Osteoblast (primary cell): ENCODE data around the gene MCCD1. TPM values are rescaled to one million over a fixed set of nuclear protein-coding genes. Genes with fewer than 3 reads are reported as not detected.

Source experiments
- DNase-seq: peaks from one replicate; pipeline ENCODE4 v3.0.0; 2011; ENCODE audit warnings: low spot score, mixed read lengths; ENCODE audit not compliant: insufficient read length; ENCODE audit errors: missing footprints
- H2AFZ ChIP-seq: 2 replicates; pipeline ENCODE4 v1.6.0; 2011; ENCODE audit warnings: mild to moderate bottlenecking, low read length
- H3K27ac ChIP-seq: 2 replicates; pipeline ENCODE4 v1.5.1; 2011; ENCODE audit warnings: mild to moderate bottlenecking, low read depth, low read length, moderate library complexity
- H3K27me3 ChIP-seq: 2 replicates; pipeline ENCODE4 v1.6.0; 2012; ENCODE audit warnings: mild to moderate bottlenecking, control low read depth, inconsistent platforms, low read length, moderate library complexity; ENCODE audit not compliant: insufficient read depth
- H3K36me3 ChIP-seq: 2 replicates; pipeline ENCODE4 v1.5.1; 2011; ENCODE audit warnings: mild to moderate bottlenecking, low read length, control low read depth, moderate library complexity; ENCODE audit not compliant: insufficient read depth
- H3K4me1 ChIP-seq: 2 replicates; pipeline ENCODE4 v1.5.1; 2011; ENCODE audit warnings: mild to moderate bottlenecking, low read length, control low read depth, moderate library complexity; ENCODE audit not compliant: insufficient read depth
- H3K4me2 ChIP-seq: 2 replicates; pipeline ENCODE4 v1.6.0; 2011; ENCODE audit warnings: mild to moderate bottlenecking, low read length; ENCODE audit not compliant: insufficient read depth
- H3K4me3 ChIP-seq: fragments of 200-600 bp; sonication (generic); 3 replicates; pipeline ENCODE4 v1.5.1; 2012; ENCODE audit warnings: mild to moderate bottlenecking, low read length, inconsistent platforms; ENCODE audit not compliant: insufficient read depth
- H3K79me2 ChIP-seq: 2 replicates; pipeline ENCODE4 v1.6.0; 2012; ENCODE audit warnings: mild to moderate bottlenecking, low read length, control low read depth, inconsistent platforms; ENCODE audit not compliant: insufficient read depth
- H3K9me3 ChIP-seq: 2 replicates; pipeline ENCODE4 v1.5.1; 2011; ENCODE audit warnings: low read depth, low read length, control low read depth
- H4K20me1 ChIP-seq: 2 replicates; pipeline ENCODE4 v1.6.0; 2012; ENCODE audit warnings: mild to moderate bottlenecking, low read length, control low read depth; ENCODE audit not compliant: insufficient read depth
- total RNA-seq: library from RNA; depleted of rRNA; stranded (reverse); fragments of >200 nt; gene quantifications from 2 replicates; pipeline ENCODE4 v1.2.3, GENCODE V29; 2012
- TF ChIP-seq, protein P1 (sequence below): IDR thresholded peaks from 2 replicates; pipeline ENCODE4 v1.5.1; 2011; ENCODE audit warnings: mild to moderate bottlenecking, low read depth, low read length, moderate library complexity; ENCODE audit errors: extremely low read depth

The MCCD1 gene
- total RNA-seq, 1 donor: not detected

DNA sequence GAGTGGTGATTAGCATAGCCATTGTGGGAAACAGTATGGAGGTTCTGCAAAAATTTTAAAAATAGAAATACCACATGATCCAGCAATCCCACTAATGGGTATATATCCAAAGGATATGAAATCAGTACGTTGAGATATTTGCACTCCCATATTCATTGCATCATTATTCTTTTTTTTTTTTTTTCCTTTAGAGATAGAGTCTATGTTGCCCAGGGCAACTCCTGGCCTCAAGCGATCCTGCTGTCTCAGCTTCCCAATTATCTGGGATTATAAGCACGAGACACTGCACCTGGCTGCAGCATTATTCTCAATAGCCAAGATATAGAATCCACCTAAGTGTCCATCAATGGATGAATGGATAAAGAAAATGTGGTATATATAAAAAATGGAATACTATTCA lies 6.9 kb upstream of the MCCD1 start:
- no peaks in the 10 kb centered on the region for H3K36me3 ChIP-seq
- H4K20me1 ChIP-seq: no peaks in the 10 kb centered on the region
- TF ChIP-seq, protein P1, sequence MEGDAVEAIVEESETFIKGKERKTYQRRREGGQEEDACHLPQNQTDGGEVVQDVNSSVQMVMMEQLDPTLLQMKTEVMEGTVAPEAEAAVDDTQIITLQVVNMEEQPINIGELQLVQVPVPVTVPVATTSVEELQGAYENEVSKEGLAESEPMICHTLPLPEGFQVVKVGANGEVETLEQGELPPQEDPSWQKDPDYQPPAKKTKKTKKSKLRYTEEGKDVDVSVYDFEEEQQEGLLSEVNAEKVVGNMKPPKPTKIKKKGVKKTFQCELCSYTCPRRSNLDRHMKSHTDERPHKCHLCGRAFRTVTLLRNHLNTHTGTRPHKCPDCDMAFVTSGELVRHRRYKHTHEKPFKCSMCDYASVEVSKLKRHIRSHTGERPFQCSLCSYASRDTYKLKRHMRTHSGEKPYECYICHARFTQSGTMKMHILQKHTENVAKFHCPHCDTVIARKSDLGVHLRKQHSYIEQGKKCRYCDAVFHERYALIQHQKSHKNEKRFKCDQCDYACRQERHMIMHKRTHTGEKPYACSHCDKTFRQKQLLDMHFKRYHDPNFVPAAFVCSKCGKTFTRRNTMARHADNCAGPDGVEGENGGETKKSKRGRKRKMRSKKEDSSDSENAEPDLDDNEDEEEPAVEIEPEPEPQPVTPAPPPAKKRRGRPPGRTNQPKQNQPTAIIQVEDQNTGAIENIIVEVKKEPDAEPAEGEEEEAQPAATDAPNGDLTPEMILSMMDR: no peak
- no peaks in the 10 kb centered on the region for H3K9me3 ChIP-seq
- no peak overlapping the region for H3K4me3 ChIP-seq
- no peak overlapping the region for H2AFZ ChIP-seq
- no peaks in the 10 kb centered on the region for H3K79me2 ChIP-seq
- H3K27me3 ChIP-seq: peaks cover 2% of the 10 kb centered on the region
- DNase-seq: no peak
- H3K4me1 ChIP-seq: peaks cover 11% of the 10 kb centered on the region
- no peak overlapping the region for H3K27ac ChIP-seq
- H3K4me2 ChIP-seq: no peak overlapping the region

DNA sequence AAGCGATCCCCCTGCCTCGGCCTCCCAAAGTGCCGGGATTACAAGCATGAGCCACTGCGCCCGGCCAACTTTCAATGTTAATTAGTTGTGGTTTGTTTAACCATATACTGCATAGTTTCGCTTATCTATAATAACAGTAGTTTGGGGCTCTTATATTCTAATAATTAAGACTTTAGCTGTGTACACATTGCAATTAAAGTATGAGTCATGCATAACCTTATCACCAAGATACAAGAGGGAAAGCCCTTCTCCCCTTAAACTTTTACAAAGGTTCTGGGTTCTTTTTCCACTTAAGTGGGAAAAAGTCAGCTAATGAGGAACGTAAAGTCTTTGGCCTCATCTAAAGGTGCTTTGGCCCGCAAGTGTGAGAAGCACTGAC lies 3.2 kb upstream of the MCCD1 start:
- peaks cover 11% of the 10 kb centered on the region for H4K20me1 ChIP-seq
- H3K4me3 ChIP-seq: no peak overlapping the region
- H3K79me2 ChIP-seq: no peaks in the 10 kb centered on the region
- H3K4me2 ChIP-seq: no peak overlapping the region
- peak overlapping the region; percentile 35 for H2AFZ ChIP-seq
- peak overlapping the region; percentile 52 for H3K27ac ChIP-seq
- H3K36me3 ChIP-seq: peaks cover 2% of the 10 kb centered on the region
- TF ChIP-seq, protein P1: no peak
- peaks cover 17% of the 10 kb centered on the region for H3K4me1 ChIP-seq
- no peak for DNase-seq
- no peaks in the 10 kb centered on the region for H3K9me3 ChIP-seq
- peaks cover 2% of the 10 kb centered on the region for H3K27me3 ChIP-seq

DNA sequence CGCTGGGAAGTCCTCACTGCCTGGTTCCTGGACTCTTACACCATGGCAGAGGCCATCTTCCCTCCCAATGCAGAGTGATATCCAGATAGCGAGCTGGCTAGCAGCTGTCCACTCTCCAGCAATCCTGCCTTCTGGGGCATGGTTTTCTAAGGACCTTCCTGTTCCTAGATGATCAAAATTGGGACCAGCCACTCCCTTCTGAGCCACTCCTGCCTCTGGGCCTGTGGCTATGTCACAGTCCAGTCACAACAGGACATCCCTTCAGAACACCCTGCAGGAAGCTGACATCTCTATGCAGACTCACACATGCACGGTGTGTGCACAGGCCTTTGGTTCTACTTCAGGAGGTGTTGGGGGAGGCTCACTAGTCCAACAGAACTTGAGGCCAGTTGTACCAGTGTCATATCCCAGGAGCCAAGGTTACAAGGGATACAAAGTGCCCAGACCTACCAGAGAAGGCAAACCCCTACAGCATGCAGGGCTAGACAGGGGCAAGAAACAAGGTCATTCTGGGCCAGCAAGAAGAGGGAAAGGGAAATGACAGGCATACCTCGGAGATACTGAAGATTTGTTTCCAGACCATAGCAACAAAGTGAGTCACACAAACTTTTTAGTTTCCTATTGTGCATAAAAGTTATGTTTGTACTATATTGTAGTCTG lies 2.7 kb upstream of the MCCD1 start:
- peaks cover 7% of the 10 kb centered on the region for H3K36me3 ChIP-seq
- TF ChIP-seq, protein P1: no peak
- no peaks in the 10 kb centered on the region for H3K79me2 ChIP-seq
- peak overlapping the region; percentile 25 for H3K4me3 ChIP-seq
- peak overlapping the region; percentile 35 for H2AFZ ChIP-seq
- peaks cover 2% of the 10 kb centered on the region for H3K27me3 ChIP-seq
- H3K4me1 ChIP-seq: peaks cover 17% of the 10 kb centered on the region
- H3K9me3 ChIP-seq: no peaks in the 10 kb centered on the region
- DNase-seq: no peak
- peak overlapping the region; percentile 52 for H3K27ac ChIP-seq
- H4K20me1 ChIP-seq: peaks cover 16% of the 10 kb centered on the region
- peak overlapping the region; percentile 39 for H3K4me2 ChIP-seq

DNA sequence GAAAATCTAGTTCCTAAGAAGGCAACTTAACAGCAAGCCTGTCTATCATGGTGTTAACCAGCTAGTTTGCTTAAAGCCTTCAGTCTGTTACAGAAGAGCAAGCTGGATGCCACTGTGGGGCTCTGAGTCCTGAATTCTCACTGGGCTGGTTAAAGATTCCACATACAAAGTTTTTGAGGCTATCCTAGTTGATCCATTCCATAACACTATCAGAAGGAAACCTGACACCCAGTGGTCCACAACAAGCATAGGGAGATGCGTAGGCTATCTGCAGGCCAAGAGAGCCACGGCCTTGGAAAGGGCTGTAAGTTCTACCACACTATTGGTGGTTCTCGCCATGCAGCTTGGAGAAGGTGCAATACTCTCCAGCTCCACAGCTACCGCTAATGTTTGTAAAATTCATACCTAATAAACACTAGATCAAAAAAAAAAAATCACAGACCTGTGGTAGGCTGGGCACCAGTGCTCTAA lies 420 bp upstream of the MCCD1 start:
- H2AFZ ChIP-seq: no peak overlapping the region
- peaks cover 17% of the 10 kb centered on the region for H3K4me1 ChIP-seq
- H3K79me2 ChIP-seq: peaks cover 2% of the 10 kb centered on the region
- DNase-seq: no peak
- H3K27ac ChIP-seq: no peak overlapping the region
- H3K9me3 ChIP-seq: no peaks in the 10 kb centered on the region
- peaks cover 34% of the 10 kb centered on the region for H4K20me1 ChIP-seq
- TF ChIP-seq, protein P1: no peak
- H3K27me3 ChIP-seq: no peaks in the 10 kb centered on the region
- H3K4me2 ChIP-seq: no peak overlapping the region
- peaks cover 29% of the 10 kb centered on the region for H3K36me3 ChIP-seq
- no peak overlapping the region for H3K4me3 ChIP-seq
